Measurements from ENCODE around the gene TMEM132C.

Gene TMEM132C

DNA sequence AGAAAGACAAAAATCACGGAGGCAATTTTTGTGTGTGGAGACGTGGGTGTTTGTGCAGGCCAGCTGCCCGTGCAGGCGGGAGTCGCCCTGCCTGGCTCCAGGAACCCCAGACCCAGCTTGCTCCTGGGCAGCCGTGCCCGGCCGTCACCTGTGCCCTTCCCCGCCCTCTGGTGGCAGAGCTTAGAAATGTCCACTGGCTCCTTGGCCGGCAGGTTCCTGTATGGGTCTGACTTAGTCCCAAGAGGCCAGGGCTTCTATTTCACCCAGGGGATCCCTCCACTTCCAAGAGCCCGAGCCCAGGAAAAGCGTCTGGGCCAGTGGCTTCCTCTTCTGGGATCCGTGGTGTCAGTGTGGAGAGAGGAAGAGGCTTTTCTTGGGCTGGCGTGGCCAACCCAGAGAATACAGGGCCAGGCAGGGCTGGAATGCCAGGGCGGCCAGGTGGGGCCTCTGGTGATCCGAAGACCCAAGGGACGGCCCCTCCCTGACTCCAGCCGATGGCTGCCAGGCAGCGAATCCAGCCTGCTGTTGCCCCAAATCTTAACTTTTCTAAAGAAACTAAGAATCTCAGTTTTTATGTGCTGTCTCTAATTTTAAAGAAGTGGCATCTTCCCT is 120.9 kb downstream of the TMEM132C start:
- no peak overlapping the region for H3K4me2 ChIP-seq (ENCODE audit: low read depth, low read length)
- no peak for DNase-seq
- no peak for TF ChIP-seq EZH2 (optimal IDR thresholded peaks at IDR 0.05; ENCODE audit: low read depth, low read length)
- TF ChIP-seq, protein P1, sequence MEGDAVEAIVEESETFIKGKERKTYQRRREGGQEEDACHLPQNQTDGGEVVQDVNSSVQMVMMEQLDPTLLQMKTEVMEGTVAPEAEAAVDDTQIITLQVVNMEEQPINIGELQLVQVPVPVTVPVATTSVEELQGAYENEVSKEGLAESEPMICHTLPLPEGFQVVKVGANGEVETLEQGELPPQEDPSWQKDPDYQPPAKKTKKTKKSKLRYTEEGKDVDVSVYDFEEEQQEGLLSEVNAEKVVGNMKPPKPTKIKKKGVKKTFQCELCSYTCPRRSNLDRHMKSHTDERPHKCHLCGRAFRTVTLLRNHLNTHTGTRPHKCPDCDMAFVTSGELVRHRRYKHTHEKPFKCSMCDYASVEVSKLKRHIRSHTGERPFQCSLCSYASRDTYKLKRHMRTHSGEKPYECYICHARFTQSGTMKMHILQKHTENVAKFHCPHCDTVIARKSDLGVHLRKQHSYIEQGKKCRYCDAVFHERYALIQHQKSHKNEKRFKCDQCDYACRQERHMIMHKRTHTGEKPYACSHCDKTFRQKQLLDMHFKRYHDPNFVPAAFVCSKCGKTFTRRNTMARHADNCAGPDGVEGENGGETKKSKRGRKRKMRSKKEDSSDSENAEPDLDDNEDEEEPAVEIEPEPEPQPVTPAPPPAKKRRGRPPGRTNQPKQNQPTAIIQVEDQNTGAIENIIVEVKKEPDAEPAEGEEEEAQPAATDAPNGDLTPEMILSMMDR (IDR thresholded peaks at IDR 0.05; ENCODE audit: low read length), result peak; percentile 29

DNA sequence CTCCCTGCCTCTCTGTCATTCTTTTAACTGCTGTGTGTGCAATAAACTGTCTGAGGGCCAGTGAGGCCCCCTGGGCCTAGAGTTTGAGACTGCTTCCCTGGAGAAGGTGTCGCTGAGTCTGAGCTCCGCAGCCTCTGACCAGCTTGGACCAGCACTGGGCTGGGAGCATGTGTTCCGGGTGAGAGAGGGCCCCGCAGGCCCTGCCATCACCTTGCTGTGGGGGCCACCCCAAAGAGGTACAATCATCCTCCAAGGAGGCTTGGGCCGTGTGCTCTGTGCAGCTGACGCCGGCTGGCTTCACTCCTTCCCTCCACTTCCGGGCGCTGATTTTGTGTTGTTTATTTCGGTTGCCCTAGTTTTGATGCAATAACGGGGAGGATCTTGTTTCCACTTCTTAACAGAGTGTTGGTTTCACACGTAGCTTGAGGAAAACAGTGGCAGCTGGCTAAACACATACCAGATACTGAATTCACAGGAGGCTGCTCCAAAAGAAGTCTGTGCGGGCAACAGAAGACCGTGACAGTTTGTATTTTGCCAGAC is 121.6 kb downstream of the TMEM132C start:
- no peak for DNase-seq
- Histone ChIP-seq H3K79me2 (ENCODE audit: low read length) (no peaks in the 10 kb centered on the region), H3K36me3 (replicated peaks; ENCODE audit: insufficient read depth, low read length) (no peaks in the 10 kb centered on the region), H3F3A (ENCODE audit: insufficient read depth, low read length) (no peaks in the 10 kb centered on the region), H4K20me1 (ENCODE audit: insufficient read depth, low read length) (no peaks in the 10 kb centered on the region), H3K9me3 (replicated peaks; ENCODE audit: insufficient read depth, low read length) (no peaks in the 10 kb centered on the region), H3K4me1 (ENCODE audit: low read length) (no peaks in the 10 kb centered on the region), H3K4me3 (ENCODE audit: low read length) (no peak overlapping the region), H3K9me2 (replicated peaks; ENCODE audit: insufficient read depth, low read length) (no peaks in the 10 kb centered on the region), H3K4me2 (ENCODE audit: low read depth, low read length) (no peak overlapping the region), H3K27ac (ENCODE audit: low read length) (no peak overlapping the region), H2AFZ (ENCODE audit: low read length) (no peak overlapping the region), H3K27me3 (replicated peaks; ENCODE audit: insufficient read depth, low read length) (no peaks in the 10 kb centered on the region), H3K9ac (ENCODE audit: low read length) (no peak overlapping the region)
- TF ChIP-seq, protein P1 (IDR thresholded peaks at IDR 0.05; ENCODE audit: low read length), result no peak
- TF ChIP-seq EZH2 (optimal IDR thresholded peaks at IDR 0.05; ENCODE audit: low read depth, low read length) (no peak), EZH2phosphoT487 (IDR thresholded peaks at IDR 0.05; ENCODE audit: low read length) (no peak)

More for the DNA sequence above, 120.9 kb downstream of the TMEM132C start:
- no peaks in the 10 kb centered on the region for H3K36me3 ChIP-seq (replicated peaks; ENCODE audit: insufficient read depth, low read length)
- no peak overlapping the region for H3K27ac ChIP-seq (ENCODE audit: low read length)
- no peaks in the 10 kb centered on the region for H3K4me1 ChIP-seq (ENCODE audit: low read length)
- H3K27me3 ChIP-seq (replicated peaks; ENCODE audit: insufficient read depth, low read length), result no peaks in the 10 kb centered on the region
- H3K9me2 ChIP-seq (replicated peaks; ENCODE audit: insufficient read depth, low read length), result no peaks in the 10 kb centered on the region
- H4K20me1 ChIP-seq (ENCODE audit: insufficient read depth, low read length), result no peaks in the 10 kb centered on the region
- H3K4me3 ChIP-seq (ENCODE audit: low read length), result no peak overlapping the region
- H3K9ac ChIP-seq (ENCODE audit: low read length), result no peak overlapping the region
- no peaks in the 10 kb centered on the region for H3F3A ChIP-seq (ENCODE audit: insufficient read depth, low read length)
- no peaks in the 10 kb centered on the region for H3K79me2 ChIP-seq (ENCODE audit: low read length)
- H2AFZ ChIP-seq (ENCODE audit: low read length), result no peak overlapping the region
- no peaks in the 10 kb centered on the region for H3K9me3 ChIP-seq (replicated peaks; ENCODE audit: insufficient read depth, low read length)

- Histone ChIP-seq H3K9ac (ENCODE audit: low read length) (no peak overlapping the region), H3K36me3 (replicated peaks; ENCODE audit: insufficient read depth, low read length) (no peaks in the 10 kb centered on the region), H2AFZ (ENCODE audit: low read length) (no peak overlapping the region), H3K9me3 (replicated peaks; ENCODE audit: insufficient read depth, low read length) (no peaks in the 10 kb centered on the region), H3F3A (ENCODE audit: insufficient read depth, low read length) (no peaks in the 10 kb centered on the region), H3K27me3 (replicated peaks; ENCODE audit: insufficient read depth, low read length) (no peaks in the 10 kb centered on the region), H3K4me3 (ENCODE audit: low read length) (no peak overlapping the region), H3K4me2 (ENCODE audit: low read depth, low read length) (no peak overlapping the region), H3K9me2 (replicated peaks; ENCODE audit: insufficient read depth, low read length) (no peaks in the 10 kb centered on the region), H3K4me1 (ENCODE audit: low read length) (no peaks in the 10 kb centered on the region), H3K27ac (ENCODE audit: low read length) (no peak overlapping the region), H3K79me2 (ENCODE audit: low read length) (no peaks in the 10 kb centered on the region), H4K20me1 (ENCODE audit: insufficient read depth, low read length) (no peaks in the 10 kb centered on the region)
- no peak for TF ChIP-seq EZH2phosphoT487 (IDR thresholded peaks at IDR 0.05; ENCODE audit: low read length)
- TF ChIP-seq EZH2 (optimal IDR thresholded peaks at IDR 0.05; ENCODE audit: low read depth, low read length), result no peak
- TF ChIP-seq, protein P1 (IDR thresholded peaks at IDR 0.05; ENCODE audit: low read length), result no peak
- DNase-seq, result no peak
Observed at GRCh38 chr12:128393346-128393745, 126.4 kb downstream of the TMEM132C start.

Data from MM.1S (cell line).